K562 treated with DMSO at 1 percent for 24 hours (cell line): Measurements from ENCODE around the gene NEU1. TPM values are rescaled to one million over a fixed set of nuclear protein-coding genes. Genes with fewer than 3 reads are reported as not detected.

Source experiments
- total RNA-seq: library from RNA; unstranded; fragments of 300-600 nt; gene quantifications from 2 replicates; pipeline ENCODE4 v1.2.3, GENCODE V29; 2022; ENCODE audit warnings: low read depth; ENCODE audit not compliant: insufficient read depth

NEU1 gene
- 325 and 330 TPM in 2 replicates for total RNA-seq

GRCh38 chr6:31862344-31863235, at the start of gene NEU1:
TSS of gene NEU1 (minus strand) at chr6:31862821. CDS start at chr6:31862776, 45 bp downstream.

GRCh38 chr6:31901953-31902643, 39.5 kb upstream of the NEU1 start, which contains the start of gene ZBTB12:
TSS of gene ZBTB12 (minus strand) at chr6:31902086. CDS start at chr6:31901305, 781 bp downstream.

GRCh38 chr6:31897612-31898382, 35.2 kb upstream of the NEU1 start, which contains the start of gene EHMT2:
TSS of gene EHMT2 (minus strand) at chr6:31897698. CDS start at chr6:31897677, 21 bp downstream.

GRCh38 chr6:31878726-31879125, 16.1 kb upstream of the NEU1 start, which contains the start of gene SLC44A4:
TSS of gene SLC44A4 (minus strand) at chr6:31878997. CDS start at chr6:31878980, 17 bp downstream.

GRCh38 chr6:31827286-31828079, 35.1 kb downstream of the NEU1 start, which contains the start of gene HSPA1B:
TSS of gene HSPA1B (plus strand) at chr6:31827738. CDS start at chr6:31827951, 213 bp downstream.

GRCh38 chr6:31815025-31815838, 47.4 kb downstream of the NEU1 start, which contains the start of the genes HSPA1A and HSPA1L:
TSS of gene HSPA1A (plus strand) at chr6:31815543. CDS start at chr6:31815757, 214 bp downstream.
TSS of gene HSPA1L (minus strand) at chr6:31815283. CDS start at chr6:31811972, 3,311 bp downstream.

Other genes with a start within 250 kb of the NEU1 start
- gene AIF1, start 247.6 kb downstream of the NEU1 start, total RNA-seq: 8.9 and 11.5 TPM in 2 replicates
- gene PRRC2A, start 242.1 kb downstream of the NEU1 start, total RNA-seq: 276 and 279 TPM in 2 replicates
- gene BAG6, start 210.2 kb downstream of the NEU1 start, total RNA-seq: 470 and 501 TPM in 2 replicates
- 5.6 and 8.4 TPM in 2 replicates for gene APOM, start 206.9 kb downstream of the NEU1 start, total RNA-seq
- 42.1 and 44.2 TPM in 2 replicates for gene C6orf47, start 202.0 kb downstream of the NEU1 start, total RNA-seq
- gene GPANK1, start 197.8 kb downstream of the NEU1 start, total RNA-seq: 62.9 and 68.1 TPM in 2 replicates
- gene CSNK2B, start 196.7 kb downstream of the NEU1 start, total RNA-seq: 569 and 630 TPM in 2 replicates
- gene LY6G5B, start 192.8 kb downstream of the NEU1 start, total RNA-seq: 4.5 and 6.0 TPM in 2 replicates
- gene LY6G5C, start 181.8 kb downstream of the NEU1 start, total RNA-seq: 0.45 TPM in 1 of 2 replicates, not detected in the other
- gene ABHD16A, start 159.5 kb downstream of the NEU1 start, total RNA-seq: 104 and 110 TPM in 2 replicates
- not detected in 2 replicates for gene LY6G6F, start 156.0 kb downstream of the NEU1 start, total RNA-seq
- gene LY6G6D, start 147.5 kb downstream of the NEU1 start, total RNA-seq: not detected in 2 replicates
- gene LY6G6C, start 141.1 kb downstream of the NEU1 start, total RNA-seq: not detected in 2 replicates
- gene MPIG6B, start 139.4 kb downstream of the NEU1 start, total RNA-seq: not detected in 2 replicates
- 60.3 and 69.2 TPM in 2 replicates for gene DDAH2, start 133.5 kb downstream of the NEU1 start, total RNA-seq
- 1,325 and 1,384 TPM in 2 replicates for gene CLIC1, start 126.3 kb downstream of the NEU1 start, total RNA-seq
- 31.2 and 34.8 TPM in 2 replicates for gene MSH5, start 122.8 kb downstream of the NEU1 start, total RNA-seq
- gene SAPCD1, start 100.2 kb downstream of the NEU1 start, total RNA-seq: 4.5 and 5.1 TPM in 2 replicates
- 5.7 and 7.6 TPM in 2 replicates for gene VWA7, start 85.5 kb downstream of the NEU1 start, total RNA-seq
- 128 and 134 TPM in 2 replicates for gene VARS1, start 67.1 kb downstream of the NEU1 start, total RNA-seq
- gene LSM2, start 55.9 kb downstream of the NEU1 start, total RNA-seq: 164 and 168 TPM in 2 replicates
- gene HSPA1L, start 47.5 kb downstream of the NEU1 start, total RNA-seq: 4.2 and 4.5 TPM in 2 replicates
- gene HSPA1A, start 47.3 kb downstream of the NEU1 start, total RNA-seq: 1,066 and 1,122 TPM in 2 replicates
- 895 and 916 TPM in 2 replicates for gene HSPA1B, start 35.1 kb downstream of the NEU1 start, total RNA-seq
- gene SLC44A4, start 16.2 kb upstream of the NEU1 start, total RNA-seq: 10.9 and 11.4 TPM in 2 replicates
- 93.8 and 95.0 TPM in 2 replicates for gene EHMT2, start 34.9 kb upstream of the NEU1 start, total RNA-seq
- 8.6 and 11.4 TPM in 2 replicates for gene ZBTB12, start 39.3 kb upstream of the NEU1 start, total RNA-seq
- 7.2 and 10.1 TPM in 2 replicates for gene C2, start 64.9 kb upstream of the NEU1 start, total RNA-seq
- 2.5 and 2.8 TPM in 2 replicates for gene CFB, start 83.3 kb upstream of the NEU1 start, total RNA-seq
- 120 and 122 TPM in 2 replicates for gene NELFE, start 96.2 kb upstream of the NEU1 start, total RNA-seq
- gene SKIC2, start 96.4 kb upstream of the NEU1 start, total RNA-seq: 75.7 and 86.4 TPM in 2 replicates
- gene DXO, start 109.3 kb upstream of the NEU1 start, total RNA-seq: 23.3 and 24.2 TPM in 2 replicates
- gene C4A, start 119.2 kb upstream of the NEU1 start, total RNA-seq: 4.4 and 5.0 TPM in 2 replicates
- gene C4B, start 152.0 kb upstream of the NEU1 start, total RNA-seq: 3.8 and 7.6 TPM in 2 replicates
- 0.49 and 1.4 TPM in 2 replicates for gene CYP21A2, start 175.6 kb upstream of the NEU1 start, total RNA-seq
- gene TNXB, start 246.5 kb upstream of the NEU1 start, total RNA-seq: 23.0 and 27.2 TPM in 2 replicates